ENCODE results near the gene CPXM2.

GRCh38 chr10:123835575-123835974, 56.0 kb downstream of the CPXM2 start:
- TF ChIP-seq MAX (IDR thresholded peaks at IDR 0.05), result no peak
- no peak for TF ChIP-seq YY1 (IDR thresholded peaks at IDR 0.05; ENCODE audit: low read depth)

Measured in Ishikawa (cell line).